GM18873 (cell line): ENCODE measurements around the gene ADAMTS1.

Experiments used
- ATAC-seq: cut with Tn5 transposase; IDR thresholded peaks from one replicate; pipeline ENCODE4 v1.9.1; 2021; ENCODE audit warnings: mild to moderate bottlenecking, moderate library complexity, moderate number of reproducible peaks; ENCODE audit not compliant: unreplicated experiment, low FRiP score

ADAMTS1 gene

DNA sequence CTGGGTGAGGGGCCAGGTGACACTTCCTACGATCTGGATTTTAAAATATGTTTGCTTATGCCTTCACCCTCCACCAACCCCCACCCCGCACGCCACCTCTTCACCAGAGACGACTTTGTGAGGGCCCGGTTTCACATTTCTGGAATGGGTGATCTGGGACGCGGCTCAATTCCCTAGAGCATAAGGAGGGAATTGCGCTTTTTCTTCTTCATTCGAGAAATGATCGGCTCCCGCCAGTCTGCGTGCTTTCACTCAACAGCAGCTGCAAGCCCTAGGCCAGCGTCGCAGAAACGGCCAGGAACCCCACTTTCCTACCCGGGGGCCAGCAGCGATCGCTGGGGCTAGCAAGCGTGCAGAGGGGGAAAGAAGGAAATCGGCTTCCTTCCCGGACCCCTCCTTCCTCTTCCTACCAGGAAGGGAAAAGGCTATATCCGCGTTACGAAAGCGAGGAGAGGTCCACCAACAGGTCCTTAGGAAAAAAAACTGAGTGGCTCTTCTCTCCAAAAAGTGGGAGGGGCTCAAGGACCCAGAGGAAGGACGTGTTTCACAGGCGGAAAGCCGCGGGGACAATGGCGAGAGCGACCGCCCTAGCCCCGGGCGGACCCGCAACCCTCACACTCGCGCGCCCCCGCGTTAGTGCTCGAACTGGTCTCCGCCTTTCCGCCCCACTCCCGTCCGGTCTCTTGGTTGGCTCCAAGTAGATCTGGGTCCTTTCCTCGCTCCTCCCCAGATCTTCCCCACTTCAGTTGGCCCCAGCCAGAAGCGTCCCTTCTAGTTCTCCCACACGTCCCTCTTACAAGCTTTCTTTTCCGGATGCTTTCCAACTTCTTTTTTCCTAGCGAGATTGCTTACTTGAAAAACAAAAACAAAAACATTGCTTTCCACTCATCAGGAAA, 1.1 kb upstream of the ADAMTS1 start:
- ATAC-seq = no peak

DNA sequence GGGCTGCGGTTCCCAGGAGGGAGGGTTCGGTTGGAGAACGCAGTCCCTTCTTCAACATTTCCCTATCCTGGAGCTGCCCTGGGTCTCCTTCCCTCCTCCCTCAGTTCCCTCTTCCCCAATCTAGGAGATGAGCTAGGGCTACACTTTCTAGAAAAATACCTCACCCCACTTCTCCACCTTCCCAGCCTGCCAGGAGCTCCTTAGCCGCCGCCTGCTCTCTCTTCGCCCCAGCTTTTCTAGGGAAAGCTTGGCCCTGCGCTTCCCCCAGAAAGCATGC, 488 bp upstream of the ADAMTS1 start:
- ATAC-seq = no peak

GRCh38 chr21:26844258-26845065, 747 bp downstream of the ADAMTS1 start:
- no peak for ATAC-seq

DNA sequence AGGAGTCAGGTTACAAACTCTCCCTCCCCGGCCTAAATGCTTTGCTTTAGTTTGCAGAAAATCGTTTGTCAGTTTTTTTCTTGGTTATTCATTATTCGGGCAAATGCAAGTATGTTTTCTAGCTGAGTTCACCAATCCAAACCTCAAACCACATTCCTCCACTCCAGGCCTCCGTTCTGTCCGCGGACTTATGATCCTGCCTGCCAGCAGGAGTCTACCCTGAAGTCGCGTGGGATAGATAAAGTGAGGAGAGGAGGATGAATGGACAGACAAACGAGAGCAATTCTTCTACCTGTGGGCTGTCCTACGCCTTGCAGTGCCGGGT, 1.3 kb downstream of the ADAMTS1 start:
- no peak for ATAC-seq

DNA sequence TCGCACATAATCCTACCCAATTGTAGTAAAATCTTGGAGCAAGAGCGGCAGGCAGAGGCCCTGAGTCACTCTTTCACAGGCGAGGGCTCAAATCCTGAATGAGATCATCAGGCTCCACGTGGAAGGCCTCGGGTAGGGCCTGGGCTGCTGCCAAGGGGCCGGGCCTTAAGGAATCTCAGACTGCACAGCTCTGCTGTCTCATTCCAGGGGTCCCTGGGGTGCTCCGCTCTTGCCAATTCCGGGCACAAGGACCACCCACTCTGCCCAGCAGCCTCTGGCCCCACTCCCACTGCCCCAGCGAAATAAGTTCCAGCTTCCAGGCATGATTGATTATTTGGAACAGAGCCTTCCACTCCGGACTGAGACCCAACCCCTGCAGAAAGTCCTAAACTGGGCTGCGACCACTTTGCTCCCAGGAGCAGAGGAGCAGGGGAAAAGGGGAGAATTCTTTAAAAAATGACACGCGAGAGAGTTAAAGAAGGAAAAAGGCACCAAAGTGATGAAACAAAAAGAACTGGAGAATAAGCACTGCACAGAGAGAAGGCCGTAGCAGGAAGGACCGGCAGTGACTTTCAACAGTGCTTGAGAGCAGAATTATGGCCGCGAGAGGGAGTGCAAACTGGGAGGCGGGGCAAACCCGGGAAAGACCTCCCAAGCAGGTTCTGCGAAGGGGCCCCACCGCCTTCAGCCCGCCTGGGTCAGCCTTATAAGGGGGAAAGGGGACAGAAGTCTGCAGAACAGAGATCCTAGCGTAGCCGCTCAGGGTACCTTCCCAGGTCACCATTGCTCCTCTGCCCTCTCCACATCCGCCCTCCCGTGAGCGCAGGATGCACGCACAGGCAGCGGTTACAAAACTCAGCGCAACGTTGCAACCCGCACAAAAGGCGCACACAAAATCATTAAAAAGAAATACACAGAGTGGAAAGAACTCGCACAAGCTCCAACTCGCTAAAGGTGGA, 2.0 kb downstream of the ADAMTS1 start:
- no peak for ATAC-seq

DNA sequence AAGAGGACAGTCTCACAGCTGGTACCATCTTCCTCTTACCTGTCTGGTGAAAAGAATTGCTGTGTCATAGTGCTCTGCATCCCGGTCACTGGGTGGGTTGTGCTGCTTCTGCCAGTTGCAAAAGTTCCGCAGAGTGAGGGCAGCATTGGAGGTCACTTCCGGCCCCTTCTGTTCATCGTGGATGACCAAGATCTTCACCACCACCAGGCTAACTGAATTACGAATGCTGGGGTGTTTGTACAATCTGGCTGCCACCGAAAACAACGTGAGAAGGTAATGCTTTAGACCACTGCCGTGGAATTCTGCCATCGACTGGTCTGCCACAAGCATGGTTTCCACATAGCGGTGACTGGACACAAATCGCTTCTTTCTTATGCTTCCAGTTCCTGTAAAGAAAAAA, 2.9 kb downstream of the ADAMTS1 start:
- ATAC-seq = no peak

DNA sequence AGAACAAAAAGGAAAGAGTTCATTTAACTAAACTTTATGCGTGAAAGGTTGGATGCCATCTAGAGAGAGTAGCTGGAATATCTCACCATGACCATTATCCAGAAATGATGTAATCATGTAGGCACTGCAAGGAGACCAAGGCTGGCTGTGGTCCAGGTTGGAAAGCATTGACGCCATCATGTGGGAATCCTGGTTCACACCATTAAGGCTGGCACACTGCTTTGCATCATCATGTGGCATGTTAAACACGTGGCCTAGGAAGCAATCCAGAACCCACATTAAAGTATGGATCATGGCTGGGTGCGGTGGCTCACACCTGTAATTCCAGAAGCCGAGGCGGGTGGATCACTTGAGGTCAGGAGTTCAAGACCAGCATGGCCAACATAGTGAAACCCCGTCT, 4.3 kb downstream of the ADAMTS1 start:
- ATAC-seq = no peak

GRCh38 chr21:26840201-26840600, 5.0 kb downstream of the ADAMTS1 start:
- no peak for ATAC-seq

GRCh38 chr21:26837539-26837938, 7.7 kb downstream of the ADAMTS1 start:
- no peak for ATAC-seq

GRCh38 chr21:26836528-26836927, 8.7 kb downstream of the ADAMTS1 start:
- no peak for ATAC-seq

DNA sequence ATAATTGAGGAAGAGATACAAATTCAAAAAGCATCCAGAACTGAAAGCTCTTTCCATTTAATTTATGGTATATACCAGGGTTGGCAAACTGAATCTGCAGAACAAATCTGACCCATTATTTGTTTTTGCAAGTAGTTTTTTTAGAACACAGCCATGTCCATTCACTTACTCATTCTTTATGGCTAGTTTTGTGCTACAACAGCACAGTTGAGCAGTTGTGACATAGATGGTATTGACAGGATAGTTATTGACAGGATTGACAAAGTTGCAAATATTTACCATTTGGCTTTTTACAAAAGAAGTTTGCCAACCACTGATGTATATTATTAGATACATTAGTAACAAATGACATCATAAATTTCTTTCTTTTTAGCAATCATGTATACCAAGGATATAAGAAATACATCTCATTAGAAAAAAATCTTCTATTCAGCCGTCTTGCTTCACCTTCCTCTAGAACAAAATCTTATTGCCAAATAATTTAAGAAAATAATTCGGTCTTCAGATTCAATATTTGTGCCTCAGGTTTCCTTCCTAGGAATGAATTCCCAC, 9.4 kb downstream of the ADAMTS1 start:
- ATAC-seq = no peak

GRCh38 chr21:26835027-26835713, 10.0 kb downstream of the ADAMTS1 start:
- no peak for ATAC-seq

- no peak for ATAC-seq
These were observed 10.9 kb downstream of the ADAMTS1 start for GRCh38 chr21:26834181-26834905.

- ATAC-seq = no peak
These were observed 11.7 kb downstream of the ADAMTS1 start for GRCh38 chr21:26833460-26833939.

GRCh38 chr21:26833011-26833410, 12.2 kb downstream of the ADAMTS1 start:
- ATAC-seq = no peak

GRCh38 chr21:26832546-26832945, 12.7 kb downstream of the ADAMTS1 start:
- ATAC-seq = no peak

GRCh38 chr21:26826801-26827200, 18.4 kb downstream of the ADAMTS1 start:
- ATAC-seq = no peak

DNA sequence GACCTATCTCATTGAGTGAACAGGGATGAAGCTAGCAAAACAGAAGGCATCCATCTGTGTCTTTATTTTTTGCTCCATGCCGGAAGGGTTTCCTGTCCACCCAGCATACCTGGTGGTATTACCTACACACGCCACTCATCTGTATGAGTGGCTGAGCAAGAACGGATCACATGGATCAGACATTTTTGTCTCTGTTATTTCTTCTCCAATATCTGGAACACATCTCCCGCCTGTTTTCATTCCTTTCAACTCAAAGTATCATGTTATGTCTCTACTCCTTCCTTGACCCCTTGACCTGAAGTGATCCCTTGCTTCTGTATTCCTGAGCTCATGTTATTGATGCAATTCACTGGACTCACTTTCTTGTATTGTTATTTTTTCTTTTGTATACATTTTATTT, 24.7 kb downstream of the ADAMTS1 start:
- ATAC-seq = no peak

GRCh38 chr21:26819740-26820324, 25.4 kb downstream of the ADAMTS1 start:
- no peak for ATAC-seq
